ENCODE results near the gene BAK1.

BAK1 gene

DNA sequence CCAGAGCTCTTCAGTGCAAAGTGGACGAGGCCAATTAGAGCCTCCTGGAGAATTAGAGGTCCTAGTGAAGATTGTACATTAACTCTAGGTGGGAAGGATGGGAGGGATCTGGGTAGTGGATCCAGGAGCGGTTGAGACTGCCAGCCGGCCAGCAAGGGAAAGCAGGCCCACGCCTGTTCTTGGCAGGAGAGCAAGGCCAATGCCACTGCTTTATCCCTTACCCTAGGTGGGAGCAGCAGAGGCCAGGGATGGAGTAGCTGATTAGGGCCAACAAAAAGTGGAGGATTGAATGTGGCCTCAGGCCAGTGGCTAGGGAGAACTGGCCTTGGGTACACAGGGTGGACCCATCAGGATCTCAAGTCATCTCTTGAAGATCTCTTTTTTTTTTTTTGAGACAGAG lies 44.8 kb upstream of the BAK1 start:
- Histone ChIP-seq H3K9me3 (ENCODE audit: low read length) (no peaks in the 10 kb centered on the region), H3K27me3 (ENCODE audit: insufficient read depth, low read length) (no peaks in the 10 kb centered on the region), H3K79me2 (ENCODE audit: insufficient read depth, low read length) (0 out of 2 replicates have a peak, but pooled peaks cover 10% of the 10 kb centered on the region), H3K9ac (ENCODE audit: low read length) (no peak overlapping the region; the same call in 1 of the 2 replicates), H3F3A (ENCODE audit: insufficient read depth, low read length) (no peaks in the 10 kb centered on the region), H3K36me3 (ENCODE audit: insufficient read depth, low read length) (peaks cover 24% of the 10 kb centered on the region; the same call in 1 of the 2 replicates), H3K4me1 (ENCODE audit: insufficient read depth, low read length, severe bottlenecking) (peaks cover 83% of the 10 kb centered on the region), H3K27ac (ENCODE audit: low read depth, low read length, poor library complexity, severe bottlenecking) (peak overlapping the region; percentile 78), H3K4me2 (ENCODE audit: low read length) (no peak overlapping the region; the same call in 1 of the 2 replicates), H2AFZ (ENCODE audit: low read length) (no peak overlapping the region), H4K20me1 (ENCODE audit: insufficient read depth, low read length) (no peaks in the 10 kb centered on the region), H3K4me3 (ENCODE audit: low read depth, low read length, poor library complexity, severe bottlenecking) (no peak overlapping the region), H3K9me2 (ENCODE audit: low read depth, low read length) (no peaks in the 10 kb centered on the region)
- TF ChIP-seq, protein P1, sequence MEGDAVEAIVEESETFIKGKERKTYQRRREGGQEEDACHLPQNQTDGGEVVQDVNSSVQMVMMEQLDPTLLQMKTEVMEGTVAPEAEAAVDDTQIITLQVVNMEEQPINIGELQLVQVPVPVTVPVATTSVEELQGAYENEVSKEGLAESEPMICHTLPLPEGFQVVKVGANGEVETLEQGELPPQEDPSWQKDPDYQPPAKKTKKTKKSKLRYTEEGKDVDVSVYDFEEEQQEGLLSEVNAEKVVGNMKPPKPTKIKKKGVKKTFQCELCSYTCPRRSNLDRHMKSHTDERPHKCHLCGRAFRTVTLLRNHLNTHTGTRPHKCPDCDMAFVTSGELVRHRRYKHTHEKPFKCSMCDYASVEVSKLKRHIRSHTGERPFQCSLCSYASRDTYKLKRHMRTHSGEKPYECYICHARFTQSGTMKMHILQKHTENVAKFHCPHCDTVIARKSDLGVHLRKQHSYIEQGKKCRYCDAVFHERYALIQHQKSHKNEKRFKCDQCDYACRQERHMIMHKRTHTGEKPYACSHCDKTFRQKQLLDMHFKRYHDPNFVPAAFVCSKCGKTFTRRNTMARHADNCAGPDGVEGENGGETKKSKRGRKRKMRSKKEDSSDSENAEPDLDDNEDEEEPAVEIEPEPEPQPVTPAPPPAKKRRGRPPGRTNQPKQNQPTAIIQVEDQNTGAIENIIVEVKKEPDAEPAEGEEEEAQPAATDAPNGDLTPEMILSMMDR (IDR thresholded peaks at IDR 0.05; ENCODE audit: low read length) = no peak
- no peak for TF ChIP-seq EZH2 (IDR thresholded peaks at IDR 0.05; ENCODE audit: borderline replicate concordance, low read length)

GRCh38 chr6:33623895-33624381 lies 43.9 kb upstream of the BAK1 start:
- H3F3A ChIP-seq (ENCODE audit: insufficient read depth, low read length) = no peaks in the 10 kb centered on the region
- H3K9ac ChIP-seq (ENCODE audit: low read length) = peak overlapping the region; percentile 21; the same call in 1 of the 2 replicates
- H3K27me3 ChIP-seq (ENCODE audit: insufficient read depth, low read length) = no peaks in the 10 kb centered on the region
- H4K20me1 ChIP-seq (ENCODE audit: insufficient read depth, low read length) = no peaks in the 10 kb centered on the region
- 0 out of 2 replicates have a peak, but pooled peaks cover 10% of the 10 kb centered on the region for H3K79me2 ChIP-seq (ENCODE audit: insufficient read depth, low read length)
- peaks cover 83% of the 10 kb centered on the region for H3K4me1 ChIP-seq (ENCODE audit: insufficient read depth, low read length, severe bottlenecking)
- H3K36me3 ChIP-seq (ENCODE audit: insufficient read depth, low read length) = peaks cover 24% of the 10 kb centered on the region; the same call in 1 of the 2 replicates
- TF ChIP-seq EZH2 (IDR thresholded peaks at IDR 0.05; ENCODE audit: borderline replicate concordance, low read length) = no peak
- TF ChIP-seq, protein P1 (IDR thresholded peaks at IDR 0.05; ENCODE audit: low read length) = no peak
- H3K4me3 ChIP-seq (ENCODE audit: low read depth, low read length, poor library complexity, severe bottlenecking) = peak overlapping the region; percentile 100
- H2AFZ ChIP-seq (ENCODE audit: low read length) = no peak overlapping the region
- H3K9me2 ChIP-seq (ENCODE audit: low read depth, low read length) = no peaks in the 10 kb centered on the region
- H3K4me2 ChIP-seq (ENCODE audit: low read length) = peak overlapping the region; percentile 93; the same call in 1 of the 2 replicates
- peak overlapping the region; percentile 78 for H3K27ac ChIP-seq (ENCODE audit: low read depth, low read length, poor library complexity, severe bottlenecking)
- H3K9me3 ChIP-seq (ENCODE audit: low read length) = no peaks in the 10 kb centered on the region

DNA sequence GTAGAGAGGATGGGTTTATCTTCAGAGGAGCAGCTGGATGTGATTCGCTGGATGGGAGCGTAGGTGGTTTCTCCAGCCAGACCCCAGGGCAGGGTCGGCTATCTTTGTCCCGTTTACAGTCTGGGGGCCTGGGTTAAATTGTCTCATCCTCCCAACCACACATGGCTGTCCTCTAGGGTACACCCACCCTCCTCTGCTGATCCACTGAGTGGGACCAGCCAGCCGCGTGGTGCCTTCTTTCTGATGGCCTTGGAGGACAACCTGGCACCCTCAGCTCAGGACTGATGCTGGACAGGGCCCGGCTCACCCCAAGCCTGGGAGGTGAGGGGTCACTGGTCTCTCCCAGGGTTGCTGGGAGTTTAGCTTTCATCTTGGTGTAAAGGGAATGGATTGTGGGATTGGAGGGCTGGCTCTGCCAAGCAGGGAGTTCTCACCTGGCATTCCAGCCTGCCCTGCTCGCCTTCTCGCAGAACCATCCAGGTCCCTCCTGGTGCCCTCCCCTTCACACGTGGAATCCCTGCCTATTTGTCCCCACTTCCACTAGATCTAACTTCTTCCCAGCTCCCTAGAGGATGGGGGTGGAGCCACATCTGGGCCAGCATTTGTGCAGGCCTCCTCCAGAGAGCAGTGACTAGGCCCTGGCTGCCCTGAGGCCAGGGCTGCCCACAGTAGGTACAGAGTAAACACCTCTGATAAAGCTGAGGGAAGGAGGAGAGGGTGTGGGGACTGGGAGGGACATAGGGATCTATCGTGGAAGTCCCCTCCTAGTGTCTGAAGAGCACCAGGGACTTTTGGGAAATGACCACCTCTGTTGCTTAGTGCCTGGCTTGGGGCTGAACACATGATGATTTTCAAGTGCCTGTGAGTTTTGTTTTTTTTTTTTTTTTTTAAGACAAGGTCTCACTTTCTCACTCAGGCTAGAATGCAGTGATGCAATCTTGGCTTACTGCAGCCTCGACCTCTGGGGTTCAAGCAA lies 42.7 kb upstream of the BAK1 start:
- H3K9me3 ChIP-seq (ENCODE audit: low read length) = no peaks in the 10 kb centered on the region
- peak overlapping the region; percentile 100 for H3K9ac ChIP-seq (ENCODE audit: low read length)
- H2AFZ ChIP-seq (ENCODE audit: low read length) = no peak overlapping the region
- H3K4me2 ChIP-seq (ENCODE audit: low read length) = peak overlapping the region; percentile 93
- peaks cover 24% of the 10 kb centered on the region; the same call in 1 of the 2 replicates for H3K36me3 ChIP-seq (ENCODE audit: insufficient read depth, low read length)
- peak overlapping the region; percentile 78 for H3K27ac ChIP-seq (ENCODE audit: low read depth, low read length, poor library complexity, severe bottlenecking)
- TF ChIP-seq EZH2 (IDR thresholded peaks at IDR 0.05; ENCODE audit: borderline replicate concordance, low read length) = no peak
- TF ChIP-seq, protein P1 (IDR thresholded peaks at IDR 0.05; ENCODE audit: low read length) = no peak
- H3K27me3 ChIP-seq (ENCODE audit: insufficient read depth, low read length) = no peaks in the 10 kb centered on the region
- 0 out of 2 replicates have a peak, but pooled peaks cover 10% of the 10 kb centered on the region for H3K79me2 ChIP-seq (ENCODE audit: insufficient read depth, low read length)
- peak overlapping the region; percentile 100 for H3K4me3 ChIP-seq (ENCODE audit: low read depth, low read length, poor library complexity, severe bottlenecking)
- no peaks in the 10 kb centered on the region for H3K9me2 ChIP-seq (ENCODE audit: low read depth, low read length)
- peaks cover 71% of the 10 kb centered on the region for H3K4me1 ChIP-seq (ENCODE audit: insufficient read depth, low read length, severe bottlenecking)
- no peaks in the 10 kb centered on the region for H4K20me1 ChIP-seq (ENCODE audit: insufficient read depth, low read length)
- no peaks in the 10 kb centered on the region for H3F3A ChIP-seq (ENCODE audit: insufficient read depth, low read length)

Data from OCI-LY1 (cell line).